K562 (cell line): ENCODE measurements around the gene TGM1. TPM values are rescaled to one million over a fixed set of nuclear protein-coding genes. Genes with fewer than 3 reads are reported as not detected.
A peak's percentile ranks its signal among the peaks of the same experiment; 100 is the strongest.

Source experiments
- ATAC-seq: fragments of 200-7000 bp; cut with Tn5 transposase; 3 replicates; pipeline ENCODE4 v1.9.1; 2020; ENCODE audit warnings: moderate library complexity
- BruUV-seq: library from RNA; stranded (reverse); fragments of 400-500 nt; replicated peaks from 2 replicates; lab custom pipeline; 2021; lab: Mats Ljungman, UMichigan
- CTCF ChIA-PET: fragments of 300-600 bp; formaldehyde crosslinking; extraction: SDS; loops from one replicate; lab custom pipeline; 2021; ENCODE audit warnings: low intra/inter-chr PET ratio; lab: Yijun Ruan, JAX
- POLR2A ChIA-PET: fragments of 300-600, 350-650 bp; sonication (Branson Sonifier 250); formaldehyde crosslinking; extraction: SDS; loops from one replicate; lab custom pipeline; 2021; ENCODE audit warnings: antibody characterized with exemption, inconsistent platforms; lab: Yijun Ruan, JAX
- DNase-seq, 4 experiments: peaks; one replicate each; pipeline versions ENCODE4 v3.0.0 to v3.0.0-alpha.2; 2011 to 2018; ENCODE audit warnings: low spot score in 3 of 4, mixed read lengths in 3 of 4; ENCODE audit errors: extremely low read depth in 1 of 4
- FAIRE-seq: peaks from 2 replicates; lab custom pipeline; 2011; peaks lifted over from hg19 to GRCh38; lab: Jason Lieb, UNC
- H2AFZ ChIP-seq: 2 replicates; pipeline ENCODE4 v1.6.0; 2011; ENCODE audit warnings: low read depth, low read length, control low read depth, inconsistent platforms
- H3K27ac ChIP-seq: fragments of 200-600 bp; 3 replicates; pipeline ENCODE4 v1.8.0; 2011; ENCODE audit warnings: low read depth, mild to moderate bottlenecking, control low read depth, inconsistent platforms, low read length, moderate library complexity, mixed read lengths; ENCODE audit errors: extremely low read depth
- H3K27me3 ChIP-seq, 2 experiments: fragments of 300-600 bp in 1 of 2; 2 replicates in 1 of 2; 3 replicates in 1 of 2; pipeline versions ENCODE4 v1.6.0 to v1.8.0; 2011; ENCODE audit warnings: inconsistent platforms in 2 of 2, low read length in 2 of 2, mild to moderate bottlenecking in 1 of 2, mixed read lengths in 1 of 2, moderate library complexity in 1 of 2; ENCODE audit not compliant: control insufficient read depth in 2 of 2, insufficient read depth in 2 of 2
- H3K36me3 ChIP-seq: fragments of 300-600 bp; 3 replicates; pipeline ENCODE4 v1.8.0; 2011; ENCODE audit warnings: mild to moderate bottlenecking, low read length, inconsistent platforms; ENCODE audit not compliant: control insufficient read depth, insufficient read depth
- H3K4me1 ChIP-seq, 2 experiments: fragments of 200-600 bp in 1 of 2; replicated peaks in 1 of 2; 2 replicates in 1 of 2; 3 replicates in 1 of 2; pipeline versions ENCODE4 v1.5.1 to v1.8.0; 2011; ENCODE audit warnings: inconsistent platforms in 2 of 2, low read length in 2 of 2, mild to moderate bottlenecking in 1 of 2, mixed read lengths in 1 of 2, moderate library complexity in 1 of 2; ENCODE audit not compliant: control insufficient read depth in 2 of 2, insufficient read depth in 2 of 2
- H3K4me2 ChIP-seq: 2 replicates; pipeline ENCODE4 v1.6.1; 2011; ENCODE audit warnings: low read length, control low read depth, inconsistent platforms, mixed read lengths; ENCODE audit not compliant: insufficient read depth
- H3K4me3 ChIP-seq: fragments of 200-600 bp; sonication (generic), shearing (Covaris generic); 2 replicates; pipeline ENCODE4 v1.5.1; 2016; ENCODE audit warnings: control low read depth, inconsistent platforms
- H3K79me2 ChIP-seq: fragments of 200-600 bp; 3 replicates; pipeline ENCODE4 v1.8.0; 2011; ENCODE audit warnings: low read length, inconsistent platforms; ENCODE audit not compliant: control insufficient read depth, insufficient read depth
- H3K9ac ChIP-seq, 2 experiments: 2 replicates each; pipeline versions ENCODE4 v1.6.0 to v1.6.1; 2011; ENCODE audit warnings: low read depth in 2 of 2, low read length in 2 of 2, control low read depth in 1 of 2, inconsistent platforms in 1 of 2, mild to moderate bottlenecking in 1 of 2, mixed read lengths in 1 of 2; ENCODE audit not compliant: insufficient read depth in 1 of 2
- H3K9me1 ChIP-seq: one replicate; pipeline ENCODE4 v1.6.0; 2011; ENCODE audit warnings: inconsistent platforms, mild to moderate bottlenecking, low read length, moderate library complexity; ENCODE audit not compliant: control insufficient read depth, insufficient read depth
- H3K9me3 ChIP-seq: replicated peaks from 2 replicates; pipeline ENCODE4 v1.5.1; 2011; ENCODE audit warnings: low read depth, low read length, inconsistent platforms; ENCODE audit not compliant: control insufficient read depth, insufficient read depth
- H4K20me1 ChIP-seq: replicated peaks from 2 replicates; pipeline ENCODE4 v1.6.1; 2011; ENCODE audit warnings: low read length, inconsistent platforms, mixed read lengths; ENCODE audit not compliant: control insufficient read depth, insufficient read depth
- CREM ChIP-seq: IDR thresholded peaks from 2 replicates; pipeline ENCODE4 v1.6.1; 2014; ENCODE audit warnings: antibody characterized with exemption, low read depth
- ETV6 ChIP-seq, 3 experiments: fragments of 150-350 bp in 1 of 3; sonication (generic) in 1 of 3; formaldehyde crosslinking in 1 of 3; IDR thresholded peaks; 2 replicates each; pipeline versions ENCODE4 v1.6.1 to v1.8.0; 2014 to 2022; ENCODE audit warnings: borderline replicate concordance in 2 of 3, low read depth in 2 of 3, antibody characterized with exemption in 1 of 3, low read length in 1 of 3, mild to moderate bottlenecking in 1 of 3, missing genetic modification reagents in 1 of 3
- FIP1L1 ChIP-seq: fragments of 200-400 bp; formaldehyde crosslinking; IDR thresholded peaks from 2 replicates; pipeline ENCODE4 v1.6.1; 2018; ENCODE audit warnings: mild to moderate bottlenecking, low read depth, low read length; ENCODE audit not compliant: poor library complexity, severe bottlenecking
- GTF2A2 ChIP-seq: IDR thresholded peaks from 2 replicates; pipeline ENCODE4 v1.6.1; 2016; ENCODE audit warnings: mild to moderate bottlenecking, missing genetic modification characterization, missing compliant biosample characterization
- GTF2E2 ChIP-seq: fragments of 200-800 bp; sonication (Bioruptor generic); IDR thresholded peaks from 2 replicates; pipeline ENCODE4 v1.6.1; 2016; ENCODE audit warnings: missing genetic modification characterization, missing compliant biosample characterization
- KDM5B ChIP-seq: fragments of 200-600 bp; sonication (generic); IDR thresholded peaks from 2 replicates; pipeline ENCODE4 v1.6.1; 2012; ENCODE audit warnings: low read depth, mild to moderate bottlenecking, moderate library complexity, low read length, control low read depth, inconsistent platforms; ENCODE audit not compliant: insufficient replicate concordance
- MITF ChIP-seq: IDR thresholded peaks from 2 replicates; pipeline ENCODE4 v1.6.1; 2014; ENCODE audit warnings: antibody characterized with exemption
- MXI1 ChIP-seq: IDR thresholded peaks from 2 replicates; pipeline ENCODE4 v1.6.1; 2011; ENCODE audit warnings: low read depth, mild to moderate bottlenecking, improper control_type of control experiment, low read length
- PREB ChIP-seq: sonication (generic); formaldehyde crosslinking; IDR thresholded peaks from 2 replicates; pipeline ENCODE4 v1.8.1; 2023; ENCODE audit warnings: mild to moderate bottlenecking, missing genetic modification reagents
- SIRT6 ChIP-seq: IDR thresholded peaks from one replicate; pipeline ENCODE4 v1.6.1; 2012; ENCODE audit warnings: low read depth, mild to moderate bottlenecking, control low read depth, inconsistent platforms, low read length, moderate library complexity
- TARDBP ChIP-seq: fragments of 450-650 bp; IDR thresholded peaks from 2 replicates; pipeline ENCODE4 v1.6.1; 2016
- ZZZ3 ChIP-seq: fragments of 450-650 bp; IDR thresholded peaks from 2 replicates; pipeline ENCODE4 v1.6.1; 2016; ENCODE audit warnings: antibody characterized with exemption, mild to moderate bottlenecking, moderate library complexity
- WGBS: fragments of 100-300 bp; shearing (Covaris generic); methylation state at CpG from one replicate; pipeline ENCODE4 v1.1.6; 2016; ENCODE audit warnings: low coverage, mixed read lengths; ENCODE audit not compliant: insufficient coverage; ENCODE audit errors: missing lambda C conversion rate; 5-methylcytosine and 5-hydroxymethylcytosine counted together
- in situ Hi-C: fragments of 300-500 bp; cut with MboI; formaldehyde crosslinking; loops from 4 replicates; pipeline ENCODE4 v1.15.0; 2018; ENCODE audit warnings: inconsistent platforms, mixed read lengths
- intact Hi-C: fragments of 100-400 bp; cut with micrococcal nuclease; formaldehyde crosslinking; loops from 2 replicates; pipeline ENCODE4 v1.14.2; 2022
- polyA plus RNA-seq, 8 experiments: library from polyadenylated mRNA; depleted of rRNA in 4 of 8; stranded (reverse) in 5 of 8; unstranded in 3 of 8; fragments of >200 nt; fragmentation: Nextera tagmentation in 2 of 8; fragmentation: Illumina TruSeq in 1 of 8; extraction: Ambion mirVana in 2 of 8; extraction: Trizol in 1 of 8; gene quantifications; 2 replicates each; pipeline versions ENCODE4 v1.2.1 to v1.2.3, GENCODE V29; 2011 to 2014; ENCODE audit warnings: inconsistent platforms in 1 of 8, missing spikeins in 1 of 8
- total RNA-seq, 7 experiments: library from RNA; depleted of rRNA in 6 of 7; stranded (reverse); fragments of >200 nt in 6 of 7; fragmentation: Illumina TruSeq in 2 of 7; extraction: Trizol in 2 of 7; gene quantifications; 2 replicates each; pipeline versions ENCODE4 v1.2.1 to v1.2.3, GENCODE V29; 2011 to 2021; ENCODE audit warnings: low replicate concordance in 1 of 7
- TF ChIP-seq, protein P1 (sequence below): fragments of 250-450 bp; sonication (Bioruptor Pico); IDR thresholded peaks from 2 replicates; pipeline ENCODE4 v1.8.0; 2022; ENCODE audit warnings: inconsistent platforms
- TF ChIP-seq, protein P2 (sequence below), 2 experiments: fragments of 450-650 bp; IDR thresholded peaks; 2 replicates each; pipeline ENCODE4 v1.6.1; 2016

TGM1 gene
- total and polyA plus RNA-seq, 9 of the 15 experiments (the other 6 are each of a cell fraction or from before 2014, with no cell fraction given), result 0.13 to 4.4 (median 0.88) TPM

DNA sequence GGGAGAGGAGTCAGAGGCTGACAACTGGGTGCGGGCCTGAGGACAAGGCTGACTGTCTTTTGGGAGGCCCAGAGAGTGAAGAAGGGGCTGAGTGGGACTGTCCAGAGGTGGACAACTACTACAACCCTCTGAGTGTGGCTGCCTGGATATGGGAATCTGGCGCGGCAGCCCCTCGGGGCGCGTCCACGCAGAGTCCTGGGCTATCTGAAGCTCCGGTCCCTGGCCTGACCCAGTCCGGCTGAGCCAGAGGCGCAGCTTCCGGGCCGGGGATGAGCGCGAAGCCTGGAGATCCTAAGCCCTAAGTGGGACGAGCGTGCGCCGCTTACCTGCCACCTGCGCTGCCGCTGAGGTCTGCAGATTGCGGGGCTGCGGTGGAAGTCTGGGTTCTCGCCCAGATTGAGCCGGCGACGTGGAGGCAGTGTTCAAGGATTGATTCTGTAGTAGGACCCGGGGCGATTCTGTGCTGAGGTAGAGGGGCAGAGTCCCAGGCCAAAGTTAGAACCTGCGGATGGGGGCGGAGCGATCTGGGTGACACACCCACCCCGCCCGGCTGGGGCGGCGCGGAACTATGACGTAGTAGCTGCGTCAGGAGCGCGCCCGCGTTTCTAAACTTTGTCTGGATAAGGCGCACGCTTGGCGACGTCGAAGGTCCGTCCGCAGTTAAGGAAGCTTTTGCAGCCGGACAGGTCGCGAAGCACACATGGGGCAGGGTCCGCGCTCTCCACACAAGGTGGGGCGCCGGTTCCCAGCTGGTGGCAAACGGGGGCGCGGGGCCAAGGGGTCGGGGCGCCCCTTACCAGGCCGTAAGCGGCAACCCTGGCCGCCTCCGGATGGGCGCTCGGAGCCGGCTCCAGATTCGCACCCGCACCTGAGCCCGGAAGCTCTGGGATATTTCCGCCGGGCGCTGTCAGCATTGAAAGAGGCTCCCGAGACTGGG lies 36.5 kb upstream of the TGM1 start, which contains the start of the genes DHRS1 and NOP9:
Gene DHRS1, minus strand, starts transcription at position 526 of the 937 bp plus-strand sequence. CDS start 674 bp downstream, outside the sequence.
Gene NOP9, plus strand, starts transcription at position 596 of the 937 bp plus-strand sequence. Its CDS starts 105 bp downstream, at position 701.
- FAIRE-seq (peak; percentile 92), ATAC-seq (peak; percentile 86)
- TF ChIP-seq CREM, result peak; percentile 100
- TF ChIP-seq GTF2E2, result no peak
- no peak for TF ChIP-seq PREB (CRISPR knock-in tag)
- TF ChIP-seq KDM5B, result peak; percentile 37
- TF ChIP-seq, protein P1, sequence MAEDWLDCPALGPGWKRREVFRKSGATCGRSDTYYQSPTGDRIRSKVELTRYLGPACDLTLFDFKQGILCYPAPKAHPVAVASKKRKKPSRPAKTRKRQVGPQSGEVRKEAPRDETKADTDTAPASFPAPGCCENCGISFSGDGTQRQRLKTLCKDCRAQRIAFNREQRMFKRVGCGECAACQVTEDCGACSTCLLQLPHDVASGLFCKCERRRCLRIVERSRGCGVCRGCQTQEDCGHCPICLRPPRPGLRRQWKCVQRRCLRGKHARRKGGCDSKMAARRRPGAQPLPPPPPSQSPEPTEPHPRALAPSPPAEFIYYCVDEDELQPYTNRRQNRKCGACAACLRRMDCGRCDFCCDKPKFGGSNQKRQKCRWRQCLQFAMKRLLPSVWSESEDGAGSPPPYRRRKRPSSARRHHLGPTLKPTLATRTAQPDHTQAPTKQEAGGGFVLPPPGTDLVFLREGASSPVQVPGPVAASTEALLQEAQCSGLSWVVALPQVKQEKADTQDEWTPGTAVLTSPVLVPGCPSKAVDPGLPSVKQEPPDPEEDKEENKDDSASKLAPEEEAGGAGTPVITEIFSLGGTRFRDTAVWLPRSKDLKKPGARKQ (CRISPR knock-in tag), result no peak
- TF ChIP-seq FIP1L1, result peak; percentile 24
- no peak for TF ChIP-seq TARDBP
- TF ChIP-seq MXI1, result peak; percentile 89
- no peak for TF ChIP-seq MITF
- TF ChIP-seq, protein P2, sequence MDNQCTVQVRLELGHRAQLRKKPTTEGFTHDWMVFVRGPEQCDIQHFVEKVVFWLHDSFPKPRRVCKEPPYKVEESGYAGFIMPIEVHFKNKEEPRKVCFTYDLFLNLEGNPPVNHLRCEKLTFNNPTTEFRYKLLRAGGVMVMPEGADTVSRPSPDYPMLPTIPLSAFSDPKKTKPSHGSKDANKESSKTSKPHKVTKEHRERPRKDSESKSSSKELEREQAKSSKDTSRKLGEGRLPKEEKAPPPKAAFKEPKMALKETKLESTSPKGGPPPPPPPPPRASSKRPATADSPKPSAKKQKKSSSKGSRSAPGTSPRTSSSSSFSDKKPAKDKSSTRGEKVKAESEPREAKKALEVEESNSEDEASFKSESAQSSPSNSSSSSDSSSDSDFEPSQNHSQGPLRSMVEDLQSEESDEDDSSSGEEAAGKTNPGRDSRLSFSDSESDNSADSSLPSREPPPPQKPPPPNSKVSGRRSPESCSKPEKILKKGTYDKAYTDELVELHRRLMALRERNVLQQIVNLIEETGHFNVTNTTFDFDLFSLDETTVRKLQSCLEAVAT (IDR thresholded peaks at IDR 0.05), result no peak
- no peak for TF ChIP-seq GTF2A2 (tag)
- TF ChIP-seq ZZZ3, result no peak
- TF ChIP-seq SIRT6, result no peak
- TF ChIP-seq ETV6 (IDR thresholded peaks at IDR 0.05; ENCODE audit: borderline replicate concordance in 1 of 2, low read depth in 2 of 2, low read length in 1 of 2), result no peak
- TF ChIP-seq ETV6 (CRISPR knock-in tag; IDR thresholded peaks at IDR 0.05; ENCODE audit: borderline replicate concordance), result no peak

More for the DNA sequence above, 36.5 kb upstream of the TGM1 start, which contains the start of the genes DHRS1 and NOP9:
- H3K4me3 ChIP-seq, result peak within 1 kb of the TSS; percentile 71
- peak within 1 kb of the TSS; percentile 91 for H3K4me2 ChIP-seq
- peak within 1 kb of the TSS; percentile 97 for H2AFZ ChIP-seq
- H3K9me3 ChIP-seq, result no peaks in the 10 kb centered on the region
- no peaks in the 10 kb centered on the region for H3K27me3 ChIP-seq
- intact Hi-C loops (no loop called here), in situ Hi-C loops (loop anchor here (5.0 to 10.0 kb wide), 2 partner anchors 57 to 285 kb away; partner anchors contain the start of gene TINF2)
- CTCF ChIA-PET, result no interaction called here
- H3K36me3 ChIP-seq, result peaks cover 48% of the 10 kb centered on the region
- WGBS, result 0% methylated on average over 52 of the region's 75 CpGs
- peaks cover 28% of the 10 kb centered on the region for H3K79me2 ChIP-seq
- no peaks in the 10 kb centered on the region for H4K20me1 ChIP-seq
- H3K9me1 ChIP-seq, result peaks cover 3% of the 10 kb centered on the region
- peak; percentile 89 to 92 (median 91) for DNase-seq
- TSS peak; percentile 59 for BruUV-seq
- POLR2A ChIA-PET, result interaction anchor here (0.5 to 2.3 kb wide), 12 partner anchors 8 to 185 kb away, joined by 3 to 10 read pairs (median 3); partner anchors contain the start of genes CIDEB, DCAF11, IPO4 and NRL
- peak within 1 kb of the TSS; percentile 75 for H3K27ac ChIP-seq
- H3K4me1 ChIP-seq, result peaks cover 12 to 14% of the 10 kb centered on the region in 2 experiments; a peak in 4 of 5 replicates
- H3K9ac ChIP-seq, result peak within 1 kb of the TSS; percentile 76 to 96
